Measurements from ENCODE around the gene SLC39A6. TPM values are rescaled to one million over a fixed set of nuclear protein-coding genes. Genes with fewer than 3 reads are reported as not detected.

SLC39A6 gene
- total RNA-seq, 1 donor from 2014 or later: 80.1 TPM

DNA sequence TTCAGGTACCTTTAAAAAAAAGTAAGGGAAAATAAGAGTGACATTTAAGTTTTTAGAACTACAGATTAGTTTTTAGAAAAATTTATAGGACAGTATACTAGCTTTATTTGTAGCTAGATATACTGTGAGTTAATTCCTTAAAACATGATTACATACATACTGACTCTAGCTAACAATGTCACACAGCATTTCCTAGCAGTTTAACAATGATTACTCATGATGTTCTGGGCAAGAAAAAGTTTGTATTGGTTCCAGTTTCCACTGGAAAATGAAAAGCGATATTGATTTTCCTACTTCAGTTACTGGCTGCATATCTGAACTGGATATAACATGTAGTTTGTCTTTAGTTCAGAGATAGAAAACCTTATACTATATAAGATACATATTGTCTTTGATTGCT lies 19.4 kb downstream of the SLC39A6 start:
- TF ChIP-seq, protein P1, sequence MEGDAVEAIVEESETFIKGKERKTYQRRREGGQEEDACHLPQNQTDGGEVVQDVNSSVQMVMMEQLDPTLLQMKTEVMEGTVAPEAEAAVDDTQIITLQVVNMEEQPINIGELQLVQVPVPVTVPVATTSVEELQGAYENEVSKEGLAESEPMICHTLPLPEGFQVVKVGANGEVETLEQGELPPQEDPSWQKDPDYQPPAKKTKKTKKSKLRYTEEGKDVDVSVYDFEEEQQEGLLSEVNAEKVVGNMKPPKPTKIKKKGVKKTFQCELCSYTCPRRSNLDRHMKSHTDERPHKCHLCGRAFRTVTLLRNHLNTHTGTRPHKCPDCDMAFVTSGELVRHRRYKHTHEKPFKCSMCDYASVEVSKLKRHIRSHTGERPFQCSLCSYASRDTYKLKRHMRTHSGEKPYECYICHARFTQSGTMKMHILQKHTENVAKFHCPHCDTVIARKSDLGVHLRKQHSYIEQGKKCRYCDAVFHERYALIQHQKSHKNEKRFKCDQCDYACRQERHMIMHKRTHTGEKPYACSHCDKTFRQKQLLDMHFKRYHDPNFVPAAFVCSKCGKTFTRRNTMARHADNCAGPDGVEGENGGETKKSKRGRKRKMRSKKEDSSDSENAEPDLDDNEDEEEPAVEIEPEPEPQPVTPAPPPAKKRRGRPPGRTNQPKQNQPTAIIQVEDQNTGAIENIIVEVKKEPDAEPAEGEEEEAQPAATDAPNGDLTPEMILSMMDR (IDR thresholded peaks at IDR 0.05; ENCODE audit: unreplicated experiment): no peak
- H3K9me3 Mint-ChIP-seq (ENCODE audit: low read depth): no peaks in the 10 kb centered on the region
- H3K27me3 Mint-ChIP-seq: no peaks in the 10 kb centered on the region
- H3K27ac Mint-ChIP-seq: no peak overlapping the region
- H3K36me3 Mint-ChIP-seq (ENCODE audit: insufficient read depth): peaks cover 15% of the 10 kb centered on the region
- H3K4me3 Mint-ChIP-seq (ENCODE audit: low read depth): no peak overlapping the region
- no peaks in the 10 kb centered on the region for H3K4me1 Mint-ChIP-seq (ENCODE audit: low read depth)
- no peak for DNase-seq (ENCODE audit: low spot score, unreplicated experiment)

DNA sequence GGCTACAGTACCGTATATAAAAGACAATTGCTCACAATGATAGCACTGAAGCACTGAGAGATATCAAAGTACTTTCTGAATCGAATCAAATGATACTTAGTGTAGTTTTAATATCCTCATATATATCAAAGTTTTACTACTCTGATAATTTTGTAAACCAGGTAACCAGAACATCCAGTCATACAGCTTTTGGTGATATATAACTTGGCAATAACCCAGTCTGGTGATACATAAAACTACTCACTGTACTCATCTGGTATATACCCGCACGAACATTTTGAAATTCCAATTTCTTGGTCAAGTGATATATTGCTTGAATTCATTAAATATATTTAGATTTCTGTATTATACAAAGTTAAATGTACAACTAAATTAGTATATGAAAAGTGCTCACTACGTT lies 20.5 kb downstream of the SLC39A6 start:
- DNase-seq (ENCODE audit: low spot score, unreplicated experiment): no peak
- no peaks in the 10 kb centered on the region for H3K9me3 Mint-ChIP-seq (ENCODE audit: low read depth)
- no peak overlapping the region for H3K4me3 Mint-ChIP-seq (ENCODE audit: low read depth)
- no peak overlapping the region for H3K27ac Mint-ChIP-seq
- no peaks in the 10 kb centered on the region for H3K4me1 Mint-ChIP-seq (ENCODE audit: low read depth)
- TF ChIP-seq, protein P1 (IDR thresholded peaks at IDR 0.05; ENCODE audit: unreplicated experiment): no peak
- no peaks in the 10 kb centered on the region for H3K27me3 Mint-ChIP-seq
- H3K36me3 Mint-ChIP-seq (ENCODE audit: insufficient read depth): peaks cover 12% of the 10 kb centered on the region

DNA sequence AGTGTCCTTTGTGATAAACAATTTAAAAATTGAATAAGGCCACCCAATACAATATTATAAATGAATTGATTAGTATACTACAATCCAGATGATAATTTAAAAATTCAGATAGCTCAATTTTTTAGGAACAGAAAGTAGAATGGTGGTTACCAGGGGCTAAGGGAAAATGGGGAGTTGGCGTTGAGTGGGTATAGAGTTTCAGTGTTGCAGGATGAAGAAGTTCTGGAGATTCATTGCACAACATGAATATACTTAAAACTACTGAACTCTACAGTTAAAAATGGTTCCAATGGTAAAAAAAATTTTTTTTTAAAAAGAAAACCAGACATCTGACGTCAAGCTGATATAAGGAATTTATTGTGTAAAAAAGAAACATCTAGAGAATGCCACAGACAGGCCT lies 20.9 kb downstream of the SLC39A6 start:
- Mint-ChIP-seq H3K27me3 (no peaks in the 10 kb centered on the region), H3K27ac (no peak overlapping the region), H3K9me3 (ENCODE audit: low read depth) (peaks cover 2% of the 10 kb centered on the region), H3K4me3 (ENCODE audit: low read depth) (no peak overlapping the region), H3K36me3 (ENCODE audit: insufficient read depth) (peaks cover 12% of the 10 kb centered on the region), H3K4me1 (ENCODE audit: low read depth) (no peaks in the 10 kb centered on the region)
- TF ChIP-seq, protein P1 (IDR thresholded peaks at IDR 0.05; ENCODE audit: unreplicated experiment): no peak
- DNase-seq (ENCODE audit: low spot score, unreplicated experiment): no peak

DNA sequence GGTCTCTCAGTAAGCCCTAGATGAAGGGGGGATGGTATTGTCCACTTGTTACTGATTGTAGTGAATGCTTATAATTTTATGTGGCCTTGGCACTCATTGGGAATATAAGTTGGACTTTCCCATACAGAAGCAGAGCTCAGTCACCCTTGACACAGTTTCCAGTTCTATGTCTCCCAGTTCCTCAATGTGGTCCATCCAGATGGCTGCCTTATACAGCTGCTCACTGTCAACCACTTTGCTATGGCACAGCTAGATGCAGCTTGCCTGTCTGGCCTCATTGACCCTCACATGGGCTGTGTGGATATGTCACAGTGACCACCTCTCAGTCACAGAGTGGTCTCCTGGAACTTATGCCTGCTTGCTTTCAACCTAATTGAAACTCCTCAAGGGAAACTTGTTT lies 21.7 kb downstream of the SLC39A6 start:
- no peak for DNase-seq (ENCODE audit: low spot score, unreplicated experiment)
- H3K4me1 Mint-ChIP-seq (ENCODE audit: low read depth): no peaks in the 10 kb centered on the region
- H3K27ac Mint-ChIP-seq: no peak overlapping the region
- H3K27me3 Mint-ChIP-seq: no peaks in the 10 kb centered on the region
- H3K9me3 Mint-ChIP-seq (ENCODE audit: low read depth): peaks cover 6% of the 10 kb centered on the region
- no peak overlapping the region for H3K4me3 Mint-ChIP-seq (ENCODE audit: low read depth)
- peaks cover 12% of the 10 kb centered on the region for H3K36me3 Mint-ChIP-seq (ENCODE audit: insufficient read depth)
- TF ChIP-seq, protein P1 (IDR thresholded peaks at IDR 0.05; ENCODE audit: unreplicated experiment): no peak

DNA sequence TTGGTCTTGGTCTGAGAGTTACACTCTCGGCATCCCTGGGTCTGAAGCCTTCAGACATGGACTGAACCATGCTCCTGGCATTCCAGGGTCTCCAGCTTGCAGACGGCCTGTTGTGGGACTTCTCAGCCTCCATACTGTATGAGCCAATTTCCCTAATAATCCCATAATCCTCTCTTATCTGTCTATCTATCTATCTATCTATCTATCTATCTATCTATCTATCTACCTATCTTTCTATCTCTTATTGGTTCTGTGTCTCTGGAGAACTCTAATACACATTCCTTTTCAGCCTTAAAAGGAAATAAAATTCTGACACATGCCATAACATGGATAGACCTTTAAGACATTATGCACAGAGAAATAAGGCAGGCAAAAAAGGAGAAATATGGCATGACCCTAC lies 24.4 kb downstream of the SLC39A6 start:
- no peak overlapping the region for H3K27ac Mint-ChIP-seq
- no peak overlapping the region for H3K4me3 Mint-ChIP-seq (ENCODE audit: low read depth)
- no peaks in the 10 kb centered on the region for H3K27me3 Mint-ChIP-seq
- peaks cover 1% of the 10 kb centered on the region for H3K36me3 Mint-ChIP-seq (ENCODE audit: insufficient read depth)
- peaks cover 9% of the 10 kb centered on the region for H3K9me3 Mint-ChIP-seq (ENCODE audit: low read depth)
- no peak for DNase-seq (ENCODE audit: low spot score, unreplicated experiment)
- H3K4me1 Mint-ChIP-seq (ENCODE audit: low read depth): no peaks in the 10 kb centered on the region
- TF ChIP-seq, protein P1 (IDR thresholded peaks at IDR 0.05; ENCODE audit: unreplicated experiment): no peak
